Measurements from ENCODE around the gene ZFYVE21. TPM values are rescaled to one million over a fixed set of nuclear protein-coding genes. Genes with fewer than 3 reads are reported as not detected.

ZFYVE21 gene
- total and polyA plus RNA-seq, 4 experiments from 2014 or later, result 17.2 to 18.8 (median 17.7) TPM

GRCh38 chr14:103748534-103748857, 32.9 kb downstream of the ZFYVE21 start:
- H3K4me1 Mint-ChIP-seq, result peaks cover 9 to 12% (median 11%) of the 10 kb centered on the region in 4 donors
- Histone ChIP-seq H3K9me3 (ENCODE audit: control insufficient read depth in 1 of 2, low read length in 2 of 2) (no peaks in the 10 kb centered on the region), H3K4me1 (ENCODE audit: insufficient read depth, low read length) (peaks cover 12% of the 10 kb centered on the region), H3K36me3 (ENCODE audit: insufficient read depth, low read length) (no peaks in the 10 kb centered on the region), H3K27me3 (ENCODE audit: insufficient read depth, low read length) (no peaks in the 10 kb centered on the region), H3K4me3 (ENCODE audit: low read length in 2 of 2) (no peak overlapping the region), H3K27ac (ENCODE audit: low read depth, low read length) (no peak overlapping the region)
- POLR2A ChIA-PET (ENCODE audit: partially characterized antibody), result no interaction called here
- H3K27me3 Mint-ChIP-seq, result no peaks in the 10 kb centered on the region
- H3K9me3 Mint-ChIP-seq, result peaks cover 0 to 1% (median 0%) of the 10 kb centered on the region in 8 donors
- peak overlapping the region in 6 of 7 donors; percentile 6 to 72 (median 30) for H3K27ac Mint-ChIP-seq
- H3K36me3 Mint-ChIP-seq, result peaks cover 8 to 32% of the 10 kb centered on the region in 2 donors
- peak overlapping the region in 3 of 8 donors; percentile 21 to 48 (median 24) for H3K4me3 Mint-ChIP-seq
- peak; percentile 28 to 56 (median 34) for DNase-seq
- intact Hi-C loops (cut with micrococcal nuclease), result no loop called here
- CTCF ChIA-PET (ENCODE audit: partially characterized antibody), result no interaction called here

GRCh38 chr14:103749452-103749851, 33.8 kb downstream of the ZFYVE21 start:
- Mint-ChIP-seq H3K36me3 (peaks cover 11 to 32% of the 10 kb centered on the region in 2 donors), H3K9me3 (peaks cover 0 to 1% (median 0%) of the 10 kb centered on the region in 8 donors), H3K27ac (peak overlapping the region in 3 of 7 donors; percentile 45 to 64 (median 55)), H3K27me3 (no peaks in the 10 kb centered on the region), H3K4me3 (no peak overlapping the region), H3K4me1 (peaks cover 9 to 12% (median 11%) of the 10 kb centered on the region in 4 donors)
- no peak overlapping the region for H3K4me3 ChIP-seq (ENCODE audit: low read length in 2 of 2)
- H3K27ac ChIP-seq (ENCODE audit: low read depth, low read length), result no peak overlapping the region
- intact Hi-C loops (cut with micrococcal nuclease), result no loop called here
- CTCF ChIA-PET (ENCODE audit: partially characterized antibody), result no interaction called here
- POLR2A ChIA-PET (ENCODE audit: partially characterized antibody), result no interaction called here
- no peaks in the 10 kb centered on the region for H3K27me3 ChIP-seq (ENCODE audit: insufficient read depth, low read length)
- no peaks in the 10 kb centered on the region for H3K36me3 ChIP-seq (ENCODE audit: insufficient read depth, low read length)
- no peaks in the 10 kb centered on the region for H3K9me3 ChIP-seq (ENCODE audit: control insufficient read depth in 1 of 2, low read length in 2 of 2)
- H3K4me1 ChIP-seq (ENCODE audit: insufficient read depth, low read length), result peaks cover 12% of the 10 kb centered on the region
- DNase-seq, result no peak

- Mint-ChIP-seq H3K9me3 (peaks cover 0 to 1% (median 0%) of the 10 kb centered on the region in 8 donors), H3K4me3 (no peak overlapping the region), H3K27me3 (no peaks in the 10 kb centered on the region), H3K36me3 (peaks cover 11 to 28% of the 10 kb centered on the region in 2 donors), H3K4me1 (peaks cover 9 to 12% (median 11%) of the 10 kb centered on the region in 4 donors), H3K27ac (no peak overlapping the region)
- DNase-seq, result no peak
- Histone ChIP-seq H3K27me3 (ENCODE audit: insufficient read depth, low read length) (no peaks in the 10 kb centered on the region), H3K9me3 (ENCODE audit: control insufficient read depth in 1 of 2, low read length in 2 of 2) (no peaks in the 10 kb centered on the region), H3K36me3 (ENCODE audit: insufficient read depth, low read length) (no peaks in the 10 kb centered on the region), H3K4me3 (ENCODE audit: low read length in 2 of 2) (no peak overlapping the region), H3K27ac (ENCODE audit: low read depth, low read length) (no peak overlapping the region), H3K4me1 (ENCODE audit: insufficient read depth, low read length) (peaks cover 12% of the 10 kb centered on the region)
- ChIA-PET POLR2A (ENCODE audit: partially characterized antibody) (no interaction called here), CTCF (ENCODE audit: partially characterized antibody) (no interaction called here)
- intact Hi-C loops (cut with micrococcal nuclease), result no loop called here
Observed at GRCh38 chr14:103749860-103750259, 34.2 kb downstream of the ZFYVE21 start.

GRCh38 chr14:103753774-103754173, 38.2 kb downstream of the ZFYVE21 start:
- Histone ChIP-seq H3K36me3 (ENCODE audit: insufficient read depth, low read length) (no peaks in the 10 kb centered on the region), H3K27ac (ENCODE audit: low read depth, low read length) (no peak overlapping the region), H3K9me3 (ENCODE audit: control insufficient read depth in 1 of 2, low read length in 2 of 2) (no peaks in the 10 kb centered on the region), H3K27me3 (ENCODE audit: insufficient read depth, low read length) (no peaks in the 10 kb centered on the region), H3K4me1 (ENCODE audit: insufficient read depth, low read length) (peaks cover 2% of the 10 kb centered on the region), H3K4me3 (ENCODE audit: low read length in 2 of 2) (no peak overlapping the region)
- Mint-ChIP-seq H3K36me3 (peaks cover 11 to 12% of the 10 kb centered on the region in 2 donors), H3K27ac (no peak overlapping the region), H3K4me1 (peaks cover under 1 to 3% (median 1%) of the 10 kb centered on the region in 4 donors), H3K27me3 (no peaks in the 10 kb centered on the region), H3K4me3 (no peak overlapping the region), H3K9me3 (no peaks in the 10 kb centered on the region)
- ChIA-PET POLR2A (ENCODE audit: partially characterized antibody) (no interaction called here), CTCF (ENCODE audit: partially characterized antibody) (interaction anchor here (0.6 kb wide), 1 partner anchor 147 kb away, joined by 7 read pairs; no protein-coding TSS in a partner anchor)
- DNase-seq, result no peak
- intact Hi-C loops (cut with micrococcal nuclease), result no loop called here

GRCh38 chr14:103755060-103755459, 39.5 kb downstream of the ZFYVE21 start:
- Mint-ChIP-seq H3K27me3 (no peaks in the 10 kb centered on the region), H3K9me3 (no peaks in the 10 kb centered on the region), H3K4me1 (no peaks in the 10 kb centered on the region), H3K36me3 (peaks cover 3 to 10% of the 10 kb centered on the region in 2 donors), H3K27ac (no peak overlapping the region), H3K4me3 (no peak overlapping the region)
- Histone ChIP-seq H3K9me3 (ENCODE audit: control insufficient read depth in 1 of 2, low read length in 2 of 2) (no peaks in the 10 kb centered on the region), H3K27ac (ENCODE audit: low read depth, low read length) (no peak overlapping the region), H3K36me3 (ENCODE audit: insufficient read depth, low read length) (no peaks in the 10 kb centered on the region), H3K4me1 (ENCODE audit: insufficient read depth, low read length) (no peaks in the 10 kb centered on the region), H3K4me3 (ENCODE audit: low read length in 2 of 2) (no peak overlapping the region), H3K27me3 (ENCODE audit: insufficient read depth, low read length) (no peaks in the 10 kb centered on the region)
- DNase-seq, result no peak
- intact Hi-C loops (cut with micrococcal nuclease), result no loop called here
- ChIA-PET CTCF (ENCODE audit: partially characterized antibody) (no interaction called here), POLR2A (ENCODE audit: partially characterized antibody) (no interaction called here)

GRCh38 chr14:103758059-103758776, 42.6 kb downstream of the ZFYVE21 start:
- no peaks in the 10 kb centered on the region for H3K4me1 Mint-ChIP-seq
- no peaks in the 10 kb centered on the region for H3K27me3 ChIP-seq (ENCODE audit: insufficient read depth, low read length)
- H3K9me3 Mint-ChIP-seq, result no peaks in the 10 kb centered on the region
- intact Hi-C loops (cut with micrococcal nuclease), result no loop called here
- peaks cover 3 to 4% of the 10 kb centered on the region in 2 donors for H3K36me3 Mint-ChIP-seq
- H3K27ac Mint-ChIP-seq, result peak overlapping the region in 1 of 7 donors; percentile 47
- no peaks in the 10 kb centered on the region for H3K27me3 Mint-ChIP-seq
- H3K27ac ChIP-seq (ENCODE audit: low read depth, low read length), result no peak overlapping the region
- H3K4me3 Mint-ChIP-seq, result no peak overlapping the region
- H3K9me3 ChIP-seq (ENCODE audit: control insufficient read depth in 1 of 2, low read length in 2 of 2), result no peaks in the 10 kb centered on the region
- H3K36me3 ChIP-seq (ENCODE audit: insufficient read depth, low read length), result no peaks in the 10 kb centered on the region
- H3K4me1 ChIP-seq (ENCODE audit: insufficient read depth, low read length), result no peaks in the 10 kb centered on the region
- POLR2A ChIA-PET (ENCODE audit: partially characterized antibody), result interaction anchor here (0.7 kb wide), 1 partner anchor 29 kb away, joined by 6 read pairs; no protein-coding TSS in a partner anchor
- H3K4me3 ChIP-seq (ENCODE audit: low read length in 2 of 2), result no peak overlapping the region
- DNase-seq, result no peak
- CTCF ChIA-PET (ENCODE audit: partially characterized antibody), result interaction anchor here (1.2 kb wide), 1 partner anchor 143 kb away, joined by 4 read pairs; no protein-coding TSS in a partner anchor

- DNase-seq, result no peak
- Mint-ChIP-seq H3K4me3 (no peak overlapping the region), H3K27ac (no peak overlapping the region), H3K27me3 (no peaks in the 10 kb centered on the region), H3K9me3 (no peaks in the 10 kb centered on the region), H3K4me1 (peaks cover 0 to 2% (median 0%) of the 10 kb centered on the region in 4 donors), H3K36me3 (peaks cover 5 to 7% of the 10 kb centered on the region in 2 donors)
- H3K9me3 ChIP-seq (ENCODE audit: control insufficient read depth in 1 of 2, low read length in 2 of 2), result no peaks in the 10 kb centered on the region
- no peak overlapping the region for H3K27ac ChIP-seq (ENCODE audit: low read depth, low read length)
- H3K4me1 ChIP-seq (ENCODE audit: insufficient read depth, low read length), result no peaks in the 10 kb centered on the region
- H3K4me3 ChIP-seq (ENCODE audit: low read length in 2 of 2), result no peak overlapping the region
- ChIA-PET CTCF (ENCODE audit: partially characterized antibody) (no interaction called here), POLR2A (ENCODE audit: partially characterized antibody) (no interaction called here)
- H3K36me3 ChIP-seq (ENCODE audit: insufficient read depth, low read length), result no peaks in the 10 kb centered on the region
- H3K27me3 ChIP-seq (ENCODE audit: insufficient read depth, low read length), result no peaks in the 10 kb centered on the region
- intact Hi-C loops (cut with micrococcal nuclease), result no loop called here
Observed at GRCh38 chr14:103762036-103762435, 46.4 kb downstream of the ZFYVE21 start.
